Activated naive CD8-positive, alpha-beta T cell (primary cell): ENCODE results near the gene DLX3.
A peak's percentile ranks its signal among the peaks of the same experiment; 100 is the strongest.

Source experiments
- H3K27ac Mint-ChIP-seq: one replicate; pipeline ENCODE4 v1.8.0; 2021; ENCODE audit warnings: mixed read lengths
- H3K27me3 Mint-ChIP-seq: one replicate; pipeline ENCODE4 v1.8.0; 2021; ENCODE audit warnings: mixed read lengths
- H3K36me3 Mint-ChIP-seq: one replicate; pipeline ENCODE4 v1.8.0; 2021; ENCODE audit warnings: mixed read lengths
- H3K4me1 Mint-ChIP-seq: one replicate; pipeline ENCODE4 v1.8.0; 2021; ENCODE audit warnings: low read depth, mixed read lengths
- H3K4me3 Mint-ChIP-seq: one replicate; pipeline ENCODE4 v1.8.0; 2021; ENCODE audit warnings: mild to moderate bottlenecking, mixed read lengths
- H3K9me3 Mint-ChIP-seq: one replicate; pipeline ENCODE4 v1.8.0; 2021; ENCODE audit warnings: low read depth, mixed read lengths

The DLX3 gene

DNA sequence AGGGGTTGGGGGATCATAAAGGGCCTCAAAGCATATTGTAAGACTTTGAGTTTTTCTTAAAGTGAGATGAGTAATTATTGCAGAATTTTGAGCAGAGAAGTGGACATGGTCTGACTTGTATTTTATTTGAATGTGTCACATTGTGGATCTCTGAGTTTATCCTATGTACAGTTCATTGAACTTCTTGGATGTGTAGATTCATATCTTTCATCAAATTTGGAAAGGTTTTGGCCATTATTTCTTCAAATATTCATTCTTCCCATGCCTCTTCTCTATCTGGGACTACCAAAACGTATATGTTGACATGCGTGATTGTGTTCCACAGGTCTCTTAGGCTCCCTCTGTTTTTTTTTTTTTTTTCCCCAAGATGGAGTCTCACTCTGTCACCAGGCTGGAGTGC, 14.3 kb upstream of the DLX3 start:
- H3K9me3 Mint-ChIP-seq, result peaks cover 19% of the 10 kb centered on the region
- H3K36me3 Mint-ChIP-seq, result peaks cover 22% of the 10 kb centered on the region
- H3K27ac Mint-ChIP-seq, result no peak overlapping the region
- H3K4me1 Mint-ChIP-seq, result no peaks in the 10 kb centered on the region
- H3K4me3 Mint-ChIP-seq, result no peak overlapping the region
- peaks cover 19% of the 10 kb centered on the region for H3K27me3 Mint-ChIP-seq

- Mint-ChIP-seq H3K27ac (no peak overlapping the region), H3K9me3 (peaks cover 3% of the 10 kb centered on the region), H3K4me1 (peaks cover 2% of the 10 kb centered on the region), H3K27me3 (peaks cover 31% of the 10 kb centered on the region), H3K36me3 (peaks cover 2% of the 10 kb centered on the region), H3K4me3 (no peak overlapping the region)
Measured at GRCh38 chr17:50003911-50004310, 8.9 kb upstream of the DLX3 start.

DNA sequence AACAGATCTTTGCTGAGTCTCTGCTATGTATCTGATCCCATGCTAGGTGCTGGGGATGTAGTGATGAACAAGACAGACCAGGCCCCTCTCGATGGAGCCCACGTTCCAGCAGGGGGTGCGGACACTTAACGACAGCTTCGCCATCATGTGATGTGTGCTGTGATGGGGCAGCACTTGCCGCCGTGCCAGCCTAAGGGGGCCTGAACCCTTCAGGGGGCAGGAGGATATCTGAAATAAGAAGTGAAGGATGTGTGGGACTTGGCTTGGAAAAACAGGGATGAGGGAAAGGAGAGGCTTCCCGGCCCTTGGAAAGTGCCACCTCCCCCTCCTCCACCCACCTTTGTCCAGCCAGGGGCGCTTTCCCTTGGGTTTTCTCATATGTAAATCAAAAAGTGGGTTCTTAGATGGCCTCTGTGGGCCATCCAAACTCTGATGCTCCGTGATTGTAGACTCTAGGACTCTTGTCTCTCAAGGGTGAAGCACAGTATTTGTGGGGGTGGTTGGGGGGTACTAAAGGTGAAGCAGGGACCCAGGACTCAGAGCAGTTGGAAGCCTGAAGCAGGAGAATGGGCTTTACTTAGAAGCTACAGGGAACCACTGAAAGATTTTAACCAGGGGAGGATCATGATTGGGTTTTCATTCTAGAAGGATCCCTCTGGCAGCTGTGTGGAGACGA, 4.0 kb upstream of the DLX3 start:
- Mint-ChIP-seq H3K27me3 (peaks cover 47% of the 10 kb centered on the region), H3K9me3 (no peaks in the 10 kb centered on the region), H3K4me3 (no peak overlapping the region), H3K27ac (no peak overlapping the region), H3K36me3 (no peaks in the 10 kb centered on the region), H3K4me1 (peaks cover 26% of the 10 kb centered on the region)

DNA sequence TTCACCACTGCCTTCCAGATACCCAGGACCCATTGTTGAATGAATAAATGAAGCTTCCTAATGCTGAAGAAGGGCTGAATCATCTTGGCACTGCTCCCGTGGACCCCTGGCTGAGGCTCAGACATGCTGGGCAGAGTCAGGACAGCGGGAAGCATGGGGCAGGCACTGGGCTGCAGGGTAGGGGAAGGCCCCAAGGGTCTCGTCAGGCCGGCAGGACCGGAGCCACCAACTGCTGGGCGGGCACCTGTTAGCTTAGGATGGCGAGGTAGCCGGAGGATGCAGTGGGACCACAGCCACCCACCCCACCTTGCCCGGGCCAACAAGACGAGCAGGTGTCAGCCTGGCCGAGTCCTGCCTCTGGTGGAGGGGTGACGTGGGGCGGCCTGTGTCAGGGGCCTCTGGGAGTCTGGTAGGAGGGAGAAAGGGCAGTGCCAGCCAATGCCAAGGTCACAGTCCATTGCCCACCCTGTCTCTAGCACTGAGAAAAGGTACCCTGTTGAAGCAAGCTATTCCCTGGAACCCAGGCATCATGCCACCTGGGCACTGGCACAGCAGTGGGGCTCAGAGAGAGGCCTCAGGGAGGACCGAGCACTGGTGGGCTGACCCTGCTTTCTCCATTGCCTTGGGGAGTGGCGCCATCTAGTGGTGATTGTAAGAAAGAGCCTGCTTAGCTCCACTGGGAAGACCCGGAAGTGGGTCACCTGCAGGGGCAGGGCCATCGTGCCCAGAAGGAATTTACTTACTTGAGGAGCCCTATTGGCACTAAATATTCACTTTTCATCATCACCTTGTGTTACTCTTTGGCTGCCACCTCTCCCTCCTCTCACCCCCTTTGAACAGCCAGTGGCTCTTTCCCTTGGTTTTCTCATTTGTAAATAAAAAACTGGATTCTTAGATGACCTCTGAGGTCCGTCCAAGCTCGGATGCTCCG, 3.0 kb upstream of the DLX3 start:
- Mint-ChIP-seq H3K27me3 (peaks cover 47% of the 10 kb centered on the region), H3K27ac (no peak overlapping the region), H3K4me3 (peak overlapping the region; percentile 58), H3K36me3 (no peaks in the 10 kb centered on the region), H3K9me3 (no peaks in the 10 kb centered on the region), H3K4me1 (peaks cover 28% of the 10 kb centered on the region)

GRCh38 chr17:49997301-49997650, 2.3 kb upstream of the DLX3 start:
- Mint-ChIP-seq H3K27ac (no peak overlapping the region), H3K36me3 (no peaks in the 10 kb centered on the region), H3K4me3 (peak overlapping the region; percentile 58), H3K9me3 (no peaks in the 10 kb centered on the region), H3K4me1 (peaks cover 30% of the 10 kb centered on the region), H3K27me3 (peaks cover 43% of the 10 kb centered on the region)

DNA sequence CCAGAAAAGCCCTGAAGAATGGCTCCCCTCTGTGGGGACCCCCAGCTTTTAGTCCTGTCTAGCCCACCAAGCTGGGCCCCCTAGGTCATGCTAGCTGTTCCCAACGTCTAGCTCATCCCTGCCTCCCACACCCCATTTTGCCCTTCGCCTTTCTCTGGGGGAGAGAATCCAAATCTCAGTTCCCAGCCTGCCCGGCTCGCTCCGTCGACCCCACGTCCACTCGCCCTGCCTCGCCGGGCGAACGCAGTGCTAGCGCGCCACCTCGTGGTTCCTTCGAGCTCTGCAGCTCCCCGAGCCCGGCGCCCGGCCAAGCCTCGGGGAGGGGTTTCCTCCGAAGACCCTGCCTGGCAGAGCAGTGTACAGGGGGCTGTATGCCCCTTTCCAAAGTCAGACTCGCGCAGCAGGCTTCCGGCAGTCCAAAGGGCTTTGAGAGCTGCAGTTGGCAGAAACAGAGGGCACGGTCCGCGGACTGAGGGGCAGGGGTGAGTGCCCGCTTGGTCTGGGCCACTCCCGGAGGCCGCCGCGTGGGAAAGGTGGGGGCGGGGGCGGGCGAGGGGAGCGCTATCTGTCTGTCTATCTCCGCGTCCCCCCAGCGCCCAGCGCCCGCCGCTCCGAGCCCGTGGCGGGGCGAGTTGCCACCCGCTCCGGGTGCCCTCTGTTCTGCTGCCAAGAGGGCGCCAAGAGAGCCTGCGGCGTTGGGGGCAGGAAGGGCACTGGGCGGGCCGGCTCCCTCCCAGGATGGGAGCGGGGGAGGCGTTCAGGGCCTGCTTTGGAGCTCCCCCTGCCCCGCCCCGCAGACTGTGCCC, 1.7 kb upstream of the DLX3 start:
- Mint-ChIP-seq H3K4me1 (peaks cover 30% of the 10 kb centered on the region), H3K4me3 (peak overlapping the region; percentile 65), H3K36me3 (no peaks in the 10 kb centered on the region), H3K9me3 (no peaks in the 10 kb centered on the region), H3K27me3 (peaks cover 43% of the 10 kb centered on the region), H3K27ac (no peak overlapping the region)

DNA sequence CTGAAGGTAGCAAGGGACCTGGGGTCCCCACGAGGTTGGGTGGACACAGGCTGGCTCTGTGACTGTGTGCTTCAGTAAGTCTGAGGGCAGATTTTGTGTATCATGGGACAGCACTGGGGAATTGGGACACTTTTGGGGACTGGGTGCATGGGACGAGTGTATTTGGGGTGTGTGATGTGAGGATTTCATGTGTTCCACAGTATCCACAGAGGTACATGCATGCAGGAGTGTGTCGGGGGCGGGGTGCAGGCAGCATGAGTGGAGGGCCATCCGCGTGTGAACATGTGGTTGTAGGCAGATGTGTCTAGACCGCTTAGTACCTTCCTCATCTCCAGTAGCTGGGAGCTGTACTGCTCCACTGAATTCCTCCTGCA, 1.1 kb upstream of the DLX3 start:
- Mint-ChIP-seq H3K4me3 (peak overlapping the region; percentile 52), H3K36me3 (no peaks in the 10 kb centered on the region), H3K27ac (no peak overlapping the region), H3K4me1 (peaks cover 30% of the 10 kb centered on the region), H3K9me3 (no peaks in the 10 kb centered on the region), H3K27me3 (peaks cover 38% of the 10 kb centered on the region)

- peak overlapping the region; percentile 85 for H3K4me3 Mint-ChIP-seq
- H3K36me3 Mint-ChIP-seq, result no peaks in the 10 kb centered on the region
- no peak overlapping the region for H3K27ac Mint-ChIP-seq
- peaks cover 29% of the 10 kb centered on the region for H3K27me3 Mint-ChIP-seq
- H3K4me1 Mint-ChIP-seq, result peaks cover 31% of the 10 kb centered on the region
- H3K9me3 Mint-ChIP-seq, result no peaks in the 10 kb centered on the region
Measured at GRCh38 chr17:49994085-49995054, 654 bp downstream of the DLX3 start.

GRCh38 chr17:49993423-49994060, 1.5 kb downstream of the DLX3 start:
- peak overlapping the region; percentile 85 for H3K4me3 Mint-ChIP-seq

GRCh38 chr17:49992933-49993422, 2.0 kb downstream of the DLX3 start:
- H3K4me1 Mint-ChIP-seq, result peaks cover 29% of the 10 kb centered on the region
- peaks cover 25% of the 10 kb centered on the region for H3K27me3 Mint-ChIP-seq
- no peak overlapping the region for H3K27ac Mint-ChIP-seq
- peak overlapping the region; percentile 81 for H3K4me3 Mint-ChIP-seq
- H3K9me3 Mint-ChIP-seq, result no peaks in the 10 kb centered on the region
- no peaks in the 10 kb centered on the region for H3K36me3 Mint-ChIP-seq

More at GRCh38 chr17:49993423-49994060, 1.5 kb downstream of the DLX3 start:
- Mint-ChIP-seq H3K9me3 (no peaks in the 10 kb centered on the region), H3K27me3 (peaks cover 25% of the 10 kb centered on the region), H3K27ac (no peak overlapping the region), H3K4me1 (peaks cover 31% of the 10 kb centered on the region), H3K36me3 (no peaks in the 10 kb centered on the region)

GRCh38 chr17:49992191-49992932, 2.7 kb downstream of the DLX3 start:
- no peak overlapping the region for H3K27ac Mint-ChIP-seq
- peaks cover 25% of the 10 kb centered on the region for H3K27me3 Mint-ChIP-seq
- peak overlapping the region; percentile 81 for H3K4me3 Mint-ChIP-seq
- H3K4me1 Mint-ChIP-seq, result peaks cover 29% of the 10 kb centered on the region
- H3K36me3 Mint-ChIP-seq, result no peaks in the 10 kb centered on the region
- no peaks in the 10 kb centered on the region for H3K9me3 Mint-ChIP-seq

DNA sequence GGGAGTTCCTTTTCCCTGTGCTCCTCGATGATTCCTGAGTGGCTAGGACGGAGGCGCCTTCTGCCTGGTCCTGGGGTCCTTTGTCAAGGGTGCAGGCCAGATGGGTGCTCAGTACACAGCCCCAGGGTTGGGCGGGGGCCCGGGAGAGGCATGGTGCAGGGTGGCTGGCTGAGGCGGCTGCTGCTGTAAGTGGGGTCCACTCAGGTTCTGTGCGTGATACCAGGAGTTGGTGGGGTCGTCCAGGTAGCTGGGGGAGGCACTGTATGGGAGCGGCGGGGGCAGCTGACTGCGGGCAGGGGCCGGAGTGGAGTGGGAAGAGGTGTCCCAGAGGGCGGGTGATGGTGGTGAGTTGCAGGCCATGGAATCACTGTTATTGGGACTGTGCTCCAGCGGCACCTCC, 3.6 kb downstream of the DLX3 start:
- no peak overlapping the region for H3K4me3 Mint-ChIP-seq
- peaks cover 25% of the 10 kb centered on the region for H3K4me1 Mint-ChIP-seq
- H3K27ac Mint-ChIP-seq, result no peak overlapping the region
- H3K27me3 Mint-ChIP-seq, result peaks cover 26% of the 10 kb centered on the region
- H3K9me3 Mint-ChIP-seq, result no peaks in the 10 kb centered on the region
- H3K36me3 Mint-ChIP-seq, result no peaks in the 10 kb centered on the region

DNA sequence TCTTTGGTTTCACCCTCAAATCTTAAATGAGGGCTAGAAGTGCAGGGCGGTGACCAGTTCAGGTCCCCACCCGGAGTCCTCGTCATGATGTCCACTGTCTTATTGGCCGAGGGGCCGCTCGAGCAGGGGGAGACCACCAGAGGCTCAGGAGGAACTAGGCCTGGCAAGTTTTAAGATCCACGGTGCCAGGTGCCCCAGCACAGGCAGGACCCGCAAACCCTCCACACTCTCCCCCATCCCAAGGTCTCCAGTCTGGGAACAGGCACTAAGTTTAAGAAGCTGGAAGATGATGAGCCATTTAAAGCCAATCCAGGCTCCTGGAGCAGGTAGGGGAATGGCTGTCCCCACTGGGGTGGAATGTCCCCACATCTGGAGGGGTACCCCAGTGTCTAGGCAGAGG, 4.1 kb downstream of the DLX3 start:
- Mint-ChIP-seq H3K4me1 (peaks cover 22% of the 10 kb centered on the region), H3K9me3 (no peaks in the 10 kb centered on the region), H3K4me3 (no peak overlapping the region), H3K27me3 (peaks cover 21% of the 10 kb centered on the region), H3K27ac (no peak overlapping the region), H3K36me3 (no peaks in the 10 kb centered on the region)
